IgD-negative memory B cell (primary cell): Measurements from ENCODE around the gene RGS17. TPM values are rescaled to one million over a fixed set of nuclear protein-coding genes. Genes with fewer than 3 reads are reported as not detected.
"Not testable (repeated sequence)": the region's sequence is repeated elsewhere in the genome, so short reads cannot be mapped to it uniquely, and the experiment has no call there.

Experiments used
- H3K27ac Mint-ChIP-seq, 3 donors: one replicate each; pipeline ENCODE4 v1.8.0; 2020 to 2022; ENCODE audit warnings: mild to moderate bottlenecking in 3 of 3, mixed read lengths in 3 of 3, moderate library complexity in 1 of 3
- H3K27me3 Mint-ChIP-seq: one replicate; pipeline ENCODE4 v1.8.0; 2021; ENCODE audit warnings: mixed read lengths
- H3K36me3 Mint-ChIP-seq: one replicate; pipeline ENCODE4 v1.8.0; 2020; ENCODE audit warnings: mild to moderate bottlenecking, mixed read lengths
- H3K4me1 Mint-ChIP-seq, 3 donors: one replicate each; pipeline ENCODE4 v1.8.0; 2020 to 2022; ENCODE audit warnings: mixed read lengths in 3 of 3, mild to moderate bottlenecking in 1 of 3
- H3K4me3 Mint-ChIP-seq, 4 donors: one replicate each; pipeline ENCODE4 v1.8.0; 2020 to 2022; ENCODE audit warnings: mild to moderate bottlenecking in 4 of 4, mixed read lengths in 4 of 4, moderate library complexity in 3 of 4
- H3K9me3 Mint-ChIP-seq, 3 donors: one replicate each; pipeline ENCODE4 v1.8.0; 2020 to 2021; ENCODE audit warnings: mixed read lengths in 3 of 3, mild to moderate bottlenecking in 1 of 3
- polyA plus RNA-seq: library from polyadenylated mRNA; unstranded; fragments of 300-500 nt; fragmentation: Illumina TruSeq; gene quantifications from one replicate; pipeline ENCODE4 v1.2.3, GENCODE V29; 2021

The RGS17 gene
- polyA plus RNA-seq, 1 donor from 2014 or later = 0.05 TPM

- Mint-ChIP-seq H3K4me3 (no peak overlapping the region), H3K9me3 (no peaks in the 10 kb centered on the region), H3K27ac (no peak overlapping the region), H3K27me3 (no peaks in the 10 kb centered on the region), H3K36me3 (peaks cover 2% of the 10 kb centered on the region), H3K4me1 (peaks cover 0 to 2% (median 0%) of the 10 kb centered on the region in 3 donors)
Observed at GRCh38 chr6:153140299-153140698, 9.2 kb upstream of the RGS17 start.

- Mint-ChIP-seq H3K36me3 (no peaks in the 10 kb centered on the region), H3K27me3 (no peaks in the 10 kb centered on the region), H3K27ac (no peak overlapping the region), H3K9me3 (no peaks in the 10 kb centered on the region), H3K4me3 (no peak overlapping the region), H3K4me1 (peaks cover 0 to 2% (median 0%) of the 10 kb centered on the region in 3 donors)
Observed at GRCh38 chr6:153138930-153139329, 7.8 kb upstream of the RGS17 start.

- Mint-ChIP-seq H3K36me3 (no peaks in the 10 kb centered on the region), H3K9me3 (peaks cover 0 to 6% (median 4%) of the 10 kb centered on the region in 3 donors), H3K4me1 (peaks cover 0 to 3% (median 3%) of the 10 kb centered on the region in 3 donors), H3K4me3 (no peak overlapping the region), H3K27me3 (peaks cover 12% of the 10 kb centered on the region), H3K27ac (no peak overlapping the region)
Observed at GRCh38 chr6:153135681-153136080, 4.6 kb upstream of the RGS17 start.

- peaks cover 5 to 12% (median 11%) of the 10 kb centered on the region in 3 donors for H3K4me1 Mint-ChIP-seq
- H3K9me3 Mint-ChIP-seq, H3K27ac Mint-ChIP-seq, H3K36me3 Mint-ChIP-seq, H3K4me3 Mint-ChIP-seq: not testable (repeated sequence)
- H3K27me3 Mint-ChIP-seq = peaks cover 26% of the 10 kb centered on the region
Observed at GRCh38 chr6:153133667-153134066, 2.6 kb upstream of the RGS17 start.

GRCh38 chr6:153130515-153131036 lies 506 bp downstream of the RGS17 start:
- Mint-ChIP-seq H3K9me3 (peaks cover 3 to 6% (median 4%) of the 10 kb centered on the region in 3 donors), H3K36me3 (no peaks in the 10 kb centered on the region), H3K4me3 (peak overlapping the region; percentile 74 to 88 (median 81)), H3K27ac (no peak overlapping the region), H3K27me3 (peaks cover 26% of the 10 kb centered on the region), H3K4me1 (peaks cover 5 to 12% (median 11%) of the 10 kb centered on the region in 3 donors)

GRCh38 chr6:153129873-153130514 lies 1.1 kb downstream of the RGS17 start:
- Mint-ChIP-seq H3K36me3 (no peaks in the 10 kb centered on the region), H3K27ac (no peak overlapping the region), H3K9me3 (peaks cover 3 to 6% (median 4%) of the 10 kb centered on the region in 3 donors), H3K27me3 (peaks cover 26% of the 10 kb centered on the region), H3K4me3 (peak overlapping the region; percentile 74 to 88 (median 81)), H3K4me1 (peaks cover 5 to 11% (median 10%) of the 10 kb centered on the region in 3 donors)

- peaks cover 0 to 3% (median 0%) of the 10 kb centered on the region in 3 donors for H3K9me3 Mint-ChIP-seq
Observed at GRCh38 chr6:153126218-153126617, 4.9 kb downstream of the RGS17 start.

GRCh38 chr6:153125032-153125431 lies 6.0 kb downstream of the RGS17 start:
- no peak overlapping the region for H3K4me3 Mint-ChIP-seq
- peaks cover 2 to 8% (median 7%) of the 10 kb centered on the region in 3 donors for H3K4me1 Mint-ChIP-seq
- H3K27ac Mint-ChIP-seq = no peak overlapping the region
- H3K27me3 Mint-ChIP-seq = peaks cover 11% of the 10 kb centered on the region
- peaks cover 0 to 3% (median 0%) of the 10 kb centered on the region in 3 donors for H3K9me3 Mint-ChIP-seq
- peaks cover 3% of the 10 kb centered on the region for H3K36me3 Mint-ChIP-seq

More at GRCh38 chr6:153126218-153126617, 4.9 kb downstream of the RGS17 start:
- Mint-ChIP-seq H3K27ac (no peak overlapping the region), H3K4me1 (peaks cover 5 to 10% (median 8%) of the 10 kb centered on the region in 3 donors), H3K27me3 (peaks cover 16% of the 10 kb centered on the region), H3K36me3 (no peaks in the 10 kb centered on the region), H3K4me3 (no peak overlapping the region)

GRCh38 chr6:153123801-153124200 lies 7.3 kb downstream of the RGS17 start:
- Mint-ChIP-seq H3K27ac (no peak overlapping the region), H3K4me1 (no peaks in the 10 kb centered on the region), H3K36me3 (peaks cover 3% of the 10 kb centered on the region), H3K27me3 (peaks cover 2% of the 10 kb centered on the region), H3K9me3 (no peaks in the 10 kb centered on the region), H3K4me3 (no peak overlapping the region)

GRCh38 chr6:153121311-153121710 lies 9.8 kb downstream of the RGS17 start:
- no peak overlapping the region for H3K27ac Mint-ChIP-seq
- peaks cover 3% of the 10 kb centered on the region for H3K36me3 Mint-ChIP-seq
- H3K9me3 Mint-ChIP-seq = no peaks in the 10 kb centered on the region
- H3K4me1 Mint-ChIP-seq = no peaks in the 10 kb centered on the region
- no peak overlapping the region for H3K4me3 Mint-ChIP-seq
- peaks cover 2% of the 10 kb centered on the region for H3K27me3 Mint-ChIP-seq

GRCh38 chr6:153117986-153118879 lies 12.8 kb downstream of the RGS17 start:
- no peaks in the 10 kb centered on the region for H3K4me1 Mint-ChIP-seq
- H3K9me3 Mint-ChIP-seq = peaks cover 0 to 5% (median 4%) of the 10 kb centered on the region in 3 donors
- peaks cover 7% of the 10 kb centered on the region for H3K36me3 Mint-ChIP-seq
- no peak overlapping the region for H3K27ac Mint-ChIP-seq
- peak overlapping the region in 1 of 4 donors; percentile 20 for H3K4me3 Mint-ChIP-seq
- H3K27me3 Mint-ChIP-seq = peaks cover 1% of the 10 kb centered on the region

GRCh38 chr6:153111082-153111481 lies 20.0 kb downstream of the RGS17 start:
- H3K4me1 Mint-ChIP-seq, H3K36me3 Mint-ChIP-seq: not testable (repeated sequence)

GRCh38 chr6:153110612-153111011 lies 20.5 kb downstream of the RGS17 start:
- H3K27me3 Mint-ChIP-seq, H3K4me3 Mint-ChIP-seq, H3K36me3 Mint-ChIP-seq, H3K27ac Mint-ChIP-seq, H3K4me1 Mint-ChIP-seq: not testable (repeated sequence)
- H3K9me3 Mint-ChIP-seq = peaks cover 7 to 11% (median 9%) of the 10 kb centered on the region in 3 donors

More at GRCh38 chr6:153111082-153111481, 20.0 kb downstream of the RGS17 start:
- H3K27me3 Mint-ChIP-seq, H3K4me3 Mint-ChIP-seq, H3K9me3 Mint-ChIP-seq, H3K27ac Mint-ChIP-seq: not testable (repeated sequence)

- H3K4me3 Mint-ChIP-seq = no peak overlapping the region
- peaks cover 5 to 7% (median 7%) of the 10 kb centered on the region in 3 donors for H3K9me3 Mint-ChIP-seq
- no peaks in the 10 kb centered on the region for H3K36me3 Mint-ChIP-seq
- H3K4me1 Mint-ChIP-seq = peaks cover 0 to 1% (median 0%) of the 10 kb centered on the region in 3 donors
- H3K27ac Mint-ChIP-seq = peak overlapping the region in 1 of 3 donors; percentile 14
- H3K27me3 Mint-ChIP-seq = peaks cover 5% of the 10 kb centered on the region
Observed at GRCh38 chr6:153108315-153108714, 22.8 kb downstream of the RGS17 start.

- Mint-ChIP-seq H3K4me1 (peaks cover 0 to 1% (median 0%) of the 10 kb centered on the region in 3 donors), H3K27ac (no peak overlapping the region), H3K27me3 (peaks cover 5% of the 10 kb centered on the region), H3K36me3 (no peaks in the 10 kb centered on the region), H3K9me3 (peaks cover 0 to 5% (median 3%) of the 10 kb centered on the region in 3 donors), H3K4me3 (no peak overlapping the region)
Observed at GRCh38 chr6:153106021-153106420, 25.1 kb downstream of the RGS17 start.
